Measurements from ENCODE around the gene RPL32. TPM values are rescaled to one million over a fixed set of nuclear protein-coding genes. Genes with fewer than 3 reads are reported as not detected.
A peak's percentile ranks its signal among the peaks of the same experiment; 100 is the strongest.

RPL32 gene
- 5,091 and 6,020 TPM in 2 replicates for total RNA-seq (2014; rRNA removed; shearing (Covaris generic); ENCODE audit: low replicate concordance)

- Histone ChIP-seq H3K9me2 (replicated peaks; ENCODE audit: insufficient read depth, low read length) (no peaks in the 10 kb centered on the region), H4K20me1 (ENCODE audit: insufficient read depth, low read depth, low read length) (peaks cover 48% of the 10 kb centered on the region), H3K36me3 (ENCODE audit: insufficient read depth, low read length) (peaks cover 45% of the 10 kb centered on the region), H3K4me1 (ENCODE audit: low read length) (peaks cover 51% of the 10 kb centered on the region), H3K27ac (ENCODE audit: low read length) (peak within 1 kb of the TSS; percentile 96), H2AFZ (ENCODE audit: low read length) (peak within 1 kb of the TSS; percentile 63; the same call in 1 of the 2 replicates), H3K9me3 (ENCODE audit: low read length) (no peaks in the 10 kb centered on the region), H3K4me3 (ENCODE audit: low read length) (peak within 1 kb of the TSS; percentile 92), H3K4me2 (ENCODE audit: low read depth, low read length, poor library complexity, severe bottlenecking) (peak within 1 kb of the TSS; percentile 79), H3K9ac (ENCODE audit: low read length) (peak within 1 kb of the TSS; percentile 87), H3K27me3 (ENCODE audit: low read length) (no peaks in the 10 kb centered on the region), H3K79me2 (ENCODE audit: low read length) (peaks cover 47% of the 10 kb centered on the region)
- peak; percentile 98 for DNase-seq
These were observed at the start of gene RPL32 for GRCh38 chr3:12841149-12841969. RPL32 (minus strand) TSS chr3:12841565; CDS start chr3:12840237, 1,328 bp downstream.

GRCh38 chr3:12890610-12891390 is 49.4 kb upstream of the RPL32 start:
- Histone ChIP-seq H3K79me2 (ENCODE audit: low read length) (no peaks in the 10 kb centered on the region), H3K9me2 (replicated peaks; ENCODE audit: insufficient read depth, low read length) (no peaks in the 10 kb centered on the region), H3K27me3 (ENCODE audit: low read length) (no peaks in the 10 kb centered on the region), H3K9me3 (ENCODE audit: low read length) (no peaks in the 10 kb centered on the region), H3K4me2 (ENCODE audit: low read depth, low read length, poor library complexity, severe bottlenecking) (no peak overlapping the region), H3K4me1 (ENCODE audit: low read length) (peaks cover 41% of the 10 kb centered on the region), H4K20me1 (ENCODE audit: insufficient read depth, low read depth, low read length) (no peaks in the 10 kb centered on the region), H3K4me3 (ENCODE audit: low read length) (no peak overlapping the region), H2AFZ (ENCODE audit: low read length) (no peak overlapping the region), H3K27ac (ENCODE audit: low read length) (no peak overlapping the region), H3K9ac (ENCODE audit: low read length) (no peak overlapping the region), H3K36me3 (ENCODE audit: insufficient read depth, low read length) (no peaks in the 10 kb centered on the region)
- DNase-seq: no peak

- Histone ChIP-seq H2AFZ (ENCODE audit: low read length) (peak overlapping the region; percentile 100; the same call in 1 of the 2 replicates), H3K9ac (ENCODE audit: low read length) (no peak overlapping the region), H3K4me1 (ENCODE audit: low read length) (peaks cover 66% of the 10 kb centered on the region), H4K20me1 (ENCODE audit: insufficient read depth, low read depth, low read length) (no peaks in the 10 kb centered on the region), H3K4me2 (ENCODE audit: low read depth, low read length, poor library complexity, severe bottlenecking) (no peak overlapping the region), H3K4me3 (ENCODE audit: low read length) (no peak overlapping the region; the same call in 1 of the 2 replicates), H3K9me3 (ENCODE audit: low read length) (no peaks in the 10 kb centered on the region), H3K27me3 (ENCODE audit: low read length) (no peaks in the 10 kb centered on the region), H3K9me2 (replicated peaks; ENCODE audit: insufficient read depth, low read length) (no peaks in the 10 kb centered on the region), H3K27ac (ENCODE audit: low read length) (no peak overlapping the region), H3K36me3 (ENCODE audit: insufficient read depth, low read length) (no peaks in the 10 kb centered on the region), H3K79me2 (ENCODE audit: low read length) (no peaks in the 10 kb centered on the region)
- DNase-seq: no peak
These were observed 45.4 kb upstream of the RPL32 start for GRCh38 chr3:12886736-12887135.

- peaks cover 66% of the 10 kb centered on the region for H3K4me1 ChIP-seq (ENCODE audit: low read length)
- H3K36me3 ChIP-seq (ENCODE audit: insufficient read depth, low read length): no peaks in the 10 kb centered on the region
- no peaks in the 10 kb centered on the region for H3K79me2 ChIP-seq (ENCODE audit: low read length)
- peak overlapping the region; percentile 75 for H3K9ac ChIP-seq (ENCODE audit: low read length)
- peak overlapping the region; percentile 90 for H3K27ac ChIP-seq (ENCODE audit: low read length)
- H2AFZ ChIP-seq (ENCODE audit: low read length): peak overlapping the region; percentile 100; the same call in 1 of the 2 replicates
- H3K4me2 ChIP-seq (ENCODE audit: low read depth, low read length, poor library complexity, severe bottlenecking): peak overlapping the region; percentile 94
- DNase-seq: peak; percentile 52
- H3K4me3 ChIP-seq (ENCODE audit: low read length): peak overlapping the region; percentile 62
- no peaks in the 10 kb centered on the region for H4K20me1 ChIP-seq (ENCODE audit: insufficient read depth, low read depth, low read length)
- H3K9me2 ChIP-seq (replicated peaks; ENCODE audit: insufficient read depth, low read length): no peaks in the 10 kb centered on the region
- H3K27me3 ChIP-seq (ENCODE audit: low read length): no peaks in the 10 kb centered on the region
- H3K9me3 ChIP-seq (ENCODE audit: low read length): no peaks in the 10 kb centered on the region
These were observed 44.8 kb upstream of the RPL32 start for GRCh38 chr3:12886106-12886679.

- Histone ChIP-seq H3K4me2 (ENCODE audit: low read depth, low read length, poor library complexity, severe bottlenecking) (peak overlapping the region; percentile 94), H3K9me2 (replicated peaks; ENCODE audit: insufficient read depth, low read length) (no peaks in the 10 kb centered on the region), H3K36me3 (ENCODE audit: insufficient read depth, low read length) (no peaks in the 10 kb centered on the region), H3K9ac (ENCODE audit: low read length) (peak overlapping the region; percentile 75), H3K9me3 (ENCODE audit: low read length) (no peaks in the 10 kb centered on the region), H3K79me2 (ENCODE audit: low read length) (no peaks in the 10 kb centered on the region), H3K4me1 (ENCODE audit: low read length) (peaks cover 66% of the 10 kb centered on the region), H3K4me3 (ENCODE audit: low read length) (peak overlapping the region; percentile 62), H3K27ac (ENCODE audit: low read length) (peak overlapping the region; percentile 90), H2AFZ (ENCODE audit: low read length) (peak overlapping the region; percentile 100; the same call in 1 of the 2 replicates), H3K27me3 (ENCODE audit: low read length) (no peaks in the 10 kb centered on the region), H4K20me1 (ENCODE audit: insufficient read depth, low read depth, low read length) (no peaks in the 10 kb centered on the region)
- DNase-seq: no peak
These were observed 44.2 kb upstream of the RPL32 start for GRCh38 chr3:12885583-12885930.

- H3K36me3 ChIP-seq (ENCODE audit: insufficient read depth, low read length): no peaks in the 10 kb centered on the region
- peak; percentile 87 for DNase-seq
- no peaks in the 10 kb centered on the region for H3K27me3 ChIP-seq (ENCODE audit: low read length)
- no peaks in the 10 kb centered on the region for H3K79me2 ChIP-seq (ENCODE audit: low read length)
- H3K9me3 ChIP-seq (ENCODE audit: low read length): no peaks in the 10 kb centered on the region
- H3K27ac ChIP-seq (ENCODE audit: low read length): peak overlapping the region; percentile 90
- peak overlapping the region; percentile 75 for H3K9ac ChIP-seq (ENCODE audit: low read length)
- H3K4me1 ChIP-seq (ENCODE audit: low read length): peaks cover 64% of the 10 kb centered on the region
- H3K4me2 ChIP-seq (ENCODE audit: low read depth, low read length, poor library complexity, severe bottlenecking): peak overlapping the region; percentile 94
- peak overlapping the region; percentile 100 for H2AFZ ChIP-seq (ENCODE audit: low read length)
- no peaks in the 10 kb centered on the region for H3K9me2 ChIP-seq (replicated peaks; ENCODE audit: insufficient read depth, low read length)
- peak overlapping the region; percentile 62 for H3K4me3 ChIP-seq (ENCODE audit: low read length)
- no peaks in the 10 kb centered on the region for H4K20me1 ChIP-seq (ENCODE audit: insufficient read depth, low read depth, low read length)
These were observed 43.6 kb upstream of the RPL32 start for GRCh38 chr3:12884790-12885582.

GRCh38 chr3:12884186-12884680 is 42.9 kb upstream of the RPL32 start:
- Histone ChIP-seq H4K20me1 (ENCODE audit: insufficient read depth, low read depth, low read length) (no peaks in the 10 kb centered on the region), H3K36me3 (ENCODE audit: insufficient read depth, low read length) (no peaks in the 10 kb centered on the region), H3K4me1 (ENCODE audit: low read length) (peaks cover 57% of the 10 kb centered on the region), H3K27me3 (ENCODE audit: low read length) (no peaks in the 10 kb centered on the region), H3K27ac (ENCODE audit: low read length) (peak overlapping the region; percentile 90), H3K4me2 (ENCODE audit: low read depth, low read length, poor library complexity, severe bottlenecking) (peak overlapping the region; percentile 94), H3K9me3 (ENCODE audit: low read length) (no peaks in the 10 kb centered on the region), H3K79me2 (ENCODE audit: low read length) (no peaks in the 10 kb centered on the region), H2AFZ (ENCODE audit: low read length) (0 out of 2 replicates have a peak overlapping the region, but pooled peaks have one; percentile 100), H3K4me3 (ENCODE audit: low read length) (no peak overlapping the region), H3K9ac (ENCODE audit: low read length) (peak overlapping the region; percentile 21; the same call in 1 of the 2 replicates), H3K9me2 (replicated peaks; ENCODE audit: insufficient read depth, low read length) (no peaks in the 10 kb centered on the region)
- DNase-seq: peak; percentile 76
